Fibroblast of villous mesenchyme (primary cell): ENCODE data around the gene PEAK1. TPM values are rescaled to one million over a fixed set of nuclear protein-coding genes. Genes with fewer than 3 reads are reported as not detected.
A peak's percentile ranks its signal among the peaks of the same experiment; 100 is the strongest.

Experiments used
- DNase-seq: peaks from one replicate; pipeline ENCODE4 v3.0.0-alpha.2; 2010; ENCODE audit warnings: low read depth
- H3K4me3 ChIP-seq: 2 replicates; pipeline ENCODE4 v1.5.1; 2011; ENCODE audit warnings: low read depth, mild to moderate bottlenecking, low read length
- CTCF ChIP-seq: IDR thresholded peaks from 2 replicates; pipeline ENCODE4 v1.5.1; 2012; ENCODE audit warnings: low read depth, mild to moderate bottlenecking, low read length; ENCODE audit not compliant: insufficient read depth
- total RNA-seq: library from RNA; depleted of rRNA; stranded (reverse); fragments of >200 nt; gene quantifications from 2 replicates; pipeline ENCODE4 v1.2.3, GENCODE V29; 2012

PEAK1 gene
- total RNA-seq, 1 donor: 77.3 TPM

GRCh38 chr15:77295446-77295845, 124.5 kb downstream of the PEAK1 start:
- peak; percentile 92 for DNase-seq
- no peak for TF ChIP-seq CTCF
- no peak overlapping the region for H3K4me3 ChIP-seq

- H3K4me3 ChIP-seq: no peak overlapping the region
- DNase-seq: peak; percentile 36
- TF ChIP-seq CTCF: no peak
These were observed 126.8 kb downstream of the PEAK1 start for GRCh38 chr15:77292969-77293558.

DNA sequence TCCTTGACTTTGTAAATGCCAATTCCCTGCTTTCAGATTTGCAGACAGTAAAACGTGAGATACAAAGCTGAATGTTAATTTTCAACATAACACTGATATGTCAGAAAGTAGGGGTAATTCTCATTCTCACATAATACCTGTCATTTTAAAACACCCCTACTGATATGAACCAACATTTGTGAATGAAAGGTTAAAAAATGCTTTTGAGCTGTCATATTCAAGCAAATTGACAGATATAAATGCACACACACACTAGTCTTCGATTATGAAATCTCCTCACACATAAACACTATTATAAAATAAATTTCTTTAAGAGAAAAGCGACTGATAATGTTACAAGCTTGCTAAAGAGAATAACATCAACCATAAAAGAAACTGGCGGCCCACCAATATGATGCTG, 128.8 kb downstream of the PEAK1 start:
- no peak for TF ChIP-seq CTCF
- DNase-seq: no peak
- no peak overlapping the region for H3K4me3 ChIP-seq

DNA sequence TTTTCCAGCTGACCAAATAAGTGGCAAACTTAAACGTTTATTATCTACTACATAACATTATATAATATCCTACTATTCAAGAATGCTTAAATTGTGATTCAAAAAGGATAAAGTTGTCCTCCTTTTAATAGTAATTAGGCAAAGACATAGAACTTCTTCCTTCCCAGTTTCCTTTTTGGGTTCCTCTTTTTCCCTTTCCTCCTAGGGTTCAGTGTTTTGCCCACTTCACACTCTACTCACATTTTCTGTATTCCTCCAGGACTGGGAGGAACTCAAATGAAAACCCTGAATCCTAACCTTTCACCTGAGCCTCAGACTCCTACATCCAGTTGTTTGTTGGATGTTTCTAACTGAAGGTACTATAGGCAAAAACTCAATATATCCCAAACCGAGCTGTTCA, 132.5 kb downstream of the PEAK1 start:
- no peak overlapping the region for H3K4me3 ChIP-seq
- DNase-seq: no peak
- no peak for TF ChIP-seq CTCF

DNA sequence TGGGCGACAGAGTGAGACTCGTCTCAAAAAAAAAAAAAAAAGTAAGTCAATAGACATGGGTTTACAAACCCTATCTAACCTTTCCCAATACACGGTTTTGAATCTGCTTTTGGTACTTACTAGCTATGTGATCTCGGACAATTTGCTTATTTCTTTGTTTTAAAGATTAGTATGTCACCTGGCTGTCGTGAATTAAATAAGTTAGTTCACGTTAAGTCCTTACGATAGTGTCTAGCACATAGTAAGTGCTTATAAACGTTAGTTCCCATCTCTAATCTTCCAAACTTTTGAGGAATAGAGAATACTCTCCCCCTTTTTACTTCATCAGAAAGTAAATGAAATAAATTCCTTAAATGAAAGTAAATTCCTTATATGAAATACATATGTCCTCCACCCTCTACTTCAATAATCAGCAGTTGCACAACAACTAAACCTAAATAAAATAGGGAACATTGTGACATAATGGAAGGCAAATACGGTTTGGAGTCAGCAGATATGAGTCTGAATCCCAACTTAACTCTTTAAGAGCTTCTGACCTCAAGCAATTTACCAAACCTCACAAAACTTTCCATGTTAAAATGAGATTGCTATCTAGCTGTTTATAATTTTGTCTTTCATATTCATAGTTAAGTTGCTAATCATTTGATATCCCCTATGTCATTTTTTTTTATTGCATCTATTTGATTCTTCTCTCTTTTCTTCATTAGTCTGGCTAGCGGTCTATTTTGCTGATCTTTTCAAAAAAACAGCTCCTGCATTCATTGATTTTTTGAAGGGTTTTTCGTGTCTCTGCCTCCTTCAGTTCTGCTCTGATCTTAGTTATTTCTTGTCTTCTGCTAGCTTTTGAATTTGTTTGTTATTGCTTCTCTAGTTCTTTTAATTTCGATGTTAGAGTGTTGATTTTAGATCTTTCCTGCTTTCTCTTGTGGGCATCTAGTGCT, 134.6 kb downstream of the PEAK1 start:
- H3K4me3 ChIP-seq: no peak overlapping the region
- DNase-seq: peak; percentile 50
- no peak for TF ChIP-seq CTCF

DNA sequence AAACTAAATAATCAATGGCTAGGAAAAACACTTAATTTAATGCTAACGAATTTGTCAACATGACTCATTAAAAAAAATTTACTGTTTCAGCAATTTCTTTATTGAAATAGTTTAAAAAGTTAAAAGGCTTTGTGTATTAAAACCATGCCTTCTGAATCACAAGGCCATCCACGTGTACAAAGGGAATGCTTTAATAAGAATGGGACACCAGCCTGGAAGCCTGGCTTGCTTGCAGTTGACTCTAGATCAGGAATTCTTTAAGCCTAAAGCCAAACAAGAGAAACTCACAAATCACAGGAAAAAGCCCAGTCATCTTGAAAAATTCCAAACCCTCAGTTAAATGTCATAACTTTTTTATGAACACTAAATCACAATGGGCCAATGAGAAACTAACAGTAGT, 137.6 kb downstream of the PEAK1 start:
- no peak overlapping the region for H3K4me3 ChIP-seq
- TF ChIP-seq CTCF: no peak
- DNase-seq: peak; percentile 89
